HCT116 (cell line): Measurements from ENCODE around the gene PLCB2. TPM values are rescaled to one million over a fixed set of nuclear protein-coding genes. Genes with fewer than 3 reads are reported as not detected.

Experiments
- ATAC-seq: fragments of 200-7000 bp; cut with Tn5 transposase; 2 replicates; pipeline ENCODE4 v1.9.1; 2020; ENCODE audit warnings: mild to moderate bottlenecking, moderate library complexity
- BruUV-seq: library from RNA; stranded (reverse); fragments of 400-500 nt; replicated peaks from 2 replicates; lab custom pipeline; 2021; lab: Mats Ljungman, UMichigan
- CTCF ChIA-PET: fragments of 300-600 bp; sonication (Branson Sonifier 250); formaldehyde crosslinking; loops from one replicate; lab custom pipeline; 2021; ENCODE audit warnings: antibody characterized with exemption; lab: Charles Lee
- POLR2A ChIA-PET: fragments of 300-600, 350-600 bp; sonication (Branson Sonifier 250); formaldehyde crosslinking; loops from one replicate; lab custom pipeline; 2021; ENCODE audit warnings: antibody characterized with exemption; lab: Charles Lee
- RAD21 ChIA-PET, 2 experiments: fragments of 300-600 bp; sonication (Branson Sonifier 250); formaldehyde crosslinking; loops; one replicate each; lab custom pipeline; 2023; ENCODE audit warnings: low total read pairs in 2 of 2; ENCODE audit not compliant: uncharacterized antibody in 2 of 2, unreplicated experiment in 2 of 2, low non-redundant PET in 1 of 2; lab: Charles Lee
- DNase-seq: peaks from one replicate; pipeline ENCODE4 v3.0.0-alpha.2; 2010; ENCODE audit warnings: low read depth, low spot score
- H2AFZ ChIP-seq: fragments of 200-600 bp; shearing (Covaris generic), sonication (generic); 2 replicates; pipeline ENCODE4 v1.6.1; 2017; ENCODE audit warnings: low read depth, mixed run types, mixed read lengths, antibody characterized with exemption, low read length; ENCODE audit not compliant: poor library complexity, severe bottlenecking
- H3K27ac ChIP-seq: 2 replicates; pipeline ENCODE4 v1.5.1; 2012; ENCODE audit warnings: low read depth, low read length
- H3K27me3 ChIP-seq: fragments of 200-600 bp; sonication (generic); 2 replicates; pipeline ENCODE4 v1.6.1; 2016; ENCODE audit warnings: mixed run types, low read length, mixed read lengths; ENCODE audit not compliant: insufficient read depth
- H3K36me3 ChIP-seq, 2 experiments: fragments of 200-500 bp in 1 of 2; fragments of 200-600 bp in 1 of 2; sonication (Bioruptor generic) in 1 of 2; sonication (generic) in 1 of 2; 2 replicates each; pipeline versions ENCODE4 v1.5.1 to v1.6.1; 2014 to 2016; ENCODE audit warnings: low read length in 2 of 2, inconsistent platforms in 1 of 2, mixed read lengths in 1 of 2, mixed run types in 1 of 2; ENCODE audit not compliant: insufficient read depth in 2 of 2, control insufficient read depth in 1 of 2
- H3K4me1 ChIP-seq, 2 experiments: fragments of 200-600 bp in 1 of 2; sonication (generic) in 1 of 2; 2 replicates each; pipeline versions ENCODE4 v1.5.1 to v1.6.1; 2012 to 2017; ENCODE audit warnings: low read length in 2 of 2, inconsistent platforms in 1 of 2, mild to moderate bottlenecking in 1 of 2, mixed read lengths in 1 of 2, mixed run types in 1 of 2, moderate library complexity in 1 of 2; ENCODE audit not compliant: insufficient read depth in 2 of 2, control insufficient read depth in 1 of 2
- H3K4me2 ChIP-seq: fragments of 200-600 bp; sonication (generic); 2 replicates; pipeline ENCODE4 v1.6.1; 2017; ENCODE audit warnings: mixed run types, low read length, mixed read lengths
- H3K4me3 ChIP-seq, 2 experiments: fragments of 200-600 bp in 1 of 2; sonication (generic) in 1 of 2; replicated peaks in 1 of 2; 2 replicates each; pipeline ENCODE4 v1.5.1; 2011 to 2016; ENCODE audit warnings: low read length in 2 of 2, control low read depth in 1 of 2, low read depth in 1 of 2, mild to moderate bottlenecking in 1 of 2, mixed read lengths in 1 of 2, mixed run types in 1 of 2
- H3K79me2 ChIP-seq: fragments of 200-600 bp; sonication (generic); 2 replicates; pipeline ENCODE4 v1.6.1; 2017; ENCODE audit warnings: mild to moderate bottlenecking, mixed run types, low read length, moderate library complexity, mixed read lengths; ENCODE audit not compliant: insufficient read depth
- H3K9ac ChIP-seq: fragments of 200-600 bp; sonication (generic); 2 replicates; pipeline ENCODE4 v1.6.1; 2016; ENCODE audit warnings: low read length, mixed read lengths
- H3K9me2 ChIP-seq: fragments of 200-600 bp; sonication (generic), shearing (Covaris generic); 2 replicates; pipeline ENCODE4 v1.6.1; 2017; ENCODE audit warnings: mixed run types, mild to moderate bottlenecking, moderate library complexity; ENCODE audit not compliant: insufficient read depth
- H3K9me3 ChIP-seq, 2 experiments: fragments of 200-500 bp in 1 of 2; fragments of 200-600 bp in 1 of 2; sonication (Bioruptor generic) in 1 of 2; sonication (generic) in 1 of 2; 2 replicates each; pipeline ENCODE4 v1.6.1; 2014 to 2017; ENCODE audit warnings: low read length in 2 of 2, mixed read lengths in 2 of 2, inconsistent platforms in 1 of 2, low read depth in 1 of 2, mild to moderate bottlenecking in 1 of 2, mixed run types in 1 of 2, moderate library complexity in 1 of 2; ENCODE audit not compliant: control insufficient read depth in 1 of 2, insufficient read depth in 1 of 2
- H4K20me1 ChIP-seq: fragments of 200-600 bp; sonication (generic), shearing (Covaris generic); 2 replicates; pipeline ENCODE4 v1.6.1; 2017; ENCODE audit warnings: mixed run types, mild to moderate bottlenecking, moderate library complexity; ENCODE audit not compliant: insufficient read depth
- CBX3 ChIP-seq: IDR thresholded peaks from 2 replicates; pipeline ENCODE4 v1.6.1; 2012; ENCODE audit warnings: low read depth
- CEBPB ChIP-seq: IDR thresholded peaks from 2 replicates; pipeline ENCODE4 v1.6.1; 2012; ENCODE audit warnings: low read depth
- CTCF ChIP-seq, 3 experiments: fragments of 200-600 bp in 1 of 3; sonication (generic) in 1 of 3; IDR thresholded peaks in 2 of 3; conservative IDR thresholded peaks in 1 of 3; 2 replicates each; pipeline ENCODE4 v1.5.1; 2012 to 2017; ENCODE audit warnings: low read depth in 2 of 3, low read length in 2 of 3, antibody characterized with exemption in 1 of 3, borderline replicate concordance in 1 of 3, control low read depth in 1 of 3, mild to moderate bottlenecking in 1 of 3, mixed read lengths in 1 of 3, mixed run types in 1 of 3, moderate library complexity in 1 of 3; ENCODE audit not compliant: insufficient read depth in 1 of 3
- EZH2 ChIP-seq: fragments of 200-600 bp; sonication (generic); IDR thresholded peaks from 2 replicates; pipeline ENCODE4 v1.6.1; 2017; ENCODE audit warnings: antibody characterized with exemption, mixed run types
- EZH2phosphoT487 ChIP-seq: fragments of 200-600 bp; IDR thresholded peaks from 2 replicates; pipeline ENCODE4 v1.6.1; 2018; ENCODE audit warnings: antibody characterized with exemption, borderline replicate concordance
- FOSL1 ChIP-seq: IDR thresholded peaks from 2 replicates; pipeline ENCODE4 v1.6.1; 2012; ENCODE audit warnings: low read depth
- POLR2A ChIP-seq: IDR thresholded peaks from 2 replicates; pipeline ENCODE4 v1.7.0; 2011; ENCODE audit warnings: borderline replicate concordance; ENCODE audit not compliant: insufficient read depth, insufficient read length; ENCODE audit errors: extremely low read depth
- POLR2AphosphoS5 ChIP-seq: IDR thresholded peaks from 2 replicates; pipeline ENCODE4 v1.6.1; 2011; ENCODE audit warnings: mild to moderate bottlenecking, low read depth, low read length, moderate library complexity
- RAD21 ChIP-seq: IDR thresholded peaks from 2 replicates; pipeline ENCODE4 v1.6.1; 2012; ENCODE audit warnings: low read depth, mild to moderate bottlenecking
- SP1 ChIP-seq: IDR thresholded peaks from 2 replicates; pipeline ENCODE4 v1.6.1; 2012; ENCODE audit warnings: low read depth
- SRF ChIP-seq: IDR thresholded peaks from 2 replicates; pipeline ENCODE4 v1.6.1; 2012; ENCODE audit warnings: low read depth
- TCF7L2 ChIP-seq: IDR thresholded peaks from 2 replicates; pipeline ENCODE4 v1.7.0; 2011; ENCODE audit warnings: borderline replicate concordance, inconsistent platforms; ENCODE audit not compliant: insufficient read depth, insufficient read length; ENCODE audit errors: extremely low read depth
- YY1 ChIP-seq: IDR thresholded peaks from 2 replicates; pipeline ENCODE4 v1.6.1; 2011; ENCODE audit warnings: low read length, low read depth, moderate library complexity, mild to moderate bottlenecking; ENCODE audit not compliant: insufficient replicate concordance; ENCODE audit errors: extremely low read depth
- ZFX ChIP-seq: fragments of 450-650 bp; IDR thresholded peaks from 2 replicates; pipeline ENCODE4 v1.6.1; 2017
- intact Hi-C: fragments of 100-400 bp; cut with micrococcal nuclease; formaldehyde crosslinking; loops from 2 replicates; pipeline ENCODE4 v1.10.0; 2022
- total RNA-seq: library from RNA; stranded (reverse); gene quantifications from one replicate; pipeline ENCODE4 v1.2.1, GENCODE V29; 2021; ENCODE audit not compliant: unreplicated experiment
- TF ChIP-seq, protein P1 (sequence below): IDR thresholded peaks from 2 replicates; pipeline ENCODE4 v1.6.1; 2012
- TF ChIP-seq, protein P2 (sequence below): IDR thresholded peaks from 2 replicates; pipeline ENCODE4 v1.6.1; 2011; ENCODE audit warnings: mild to moderate bottlenecking, low read length, moderate library complexity; ENCODE audit not compliant: insufficient replicate concordance; ENCODE audit errors: extremely low read depth

PLCB2 gene
- total RNA-seq, 1 experiment from 2014 or later, result 2.8 TPM

DNA sequence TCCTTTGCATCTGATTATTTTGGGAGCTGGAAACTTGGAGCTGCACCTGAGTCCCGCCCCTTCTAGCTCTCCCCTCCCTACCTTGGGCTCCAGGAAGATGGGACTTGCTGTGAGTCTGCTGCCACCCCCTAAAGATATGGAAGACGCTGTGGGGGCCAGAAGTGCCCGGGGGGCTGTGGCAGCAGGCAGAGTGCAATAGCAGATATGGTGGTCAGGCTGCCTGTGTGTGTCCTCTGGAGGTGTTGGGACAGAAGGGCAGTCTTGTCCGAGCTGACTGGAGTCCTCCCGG lies 68.4 kb downstream of the PLCB2 start:
- Histone ChIP-seq H3K4me2 (peak overlapping the region; percentile 77), H2AFZ (no peak overlapping the region), H3K79me2 (no peaks in the 10 kb centered on the region), H3K27me3 (no peaks in the 10 kb centered on the region), H3K4me3 (peak overlapping the region; percentile 21 to 53), H3K9me3 (no peaks in the 10 kb centered on the region), H3K27ac (no peak overlapping the region; the same call in 1 of the 2 replicates), H3K9me2 (no peaks in the 10 kb centered on the region), H3K4me1 (peaks cover 10 to 40% of the 10 kb centered on the region in 2 experiments), H3K36me3 (no peaks in the 10 kb centered on the region), H4K20me1 (no peaks in the 10 kb centered on the region), H3K9ac (peak overlapping the region; percentile 54)
- POLR2A ChIA-PET, result interaction anchor here (0.8 to 1.2 kb wide), 6 partner anchors 7 to 19 kb away, joined by 3 to 4 read pairs (median 3); no protein-coding TSS in a partner anchor
- ATAC-seq, result peak; percentile 19; the same call in 1 of the 2 replicates
- BruUV-seq, result no TSS peak
- no peak for DNase-seq
- intact Hi-C loops, result no loop called here
- TF ChIP-seq POLR2AphosphoS5 (no peak), CTCF (IDR thresholded peaks at IDR 0.05 in 2 of 3, conservative IDR thresholded peaks at IDR 0.05 in 1 of 3; ENCODE audit: borderline replicate concordance in 1 of 3, insufficient read depth in 1 of 3, low read depth in 2 of 3, low read length in 2 of 3) (no peak), RAD21 (no peak), CEBPB (no peak), TCF7L2 (no peak), FOSL1 (no peak), YY1 (no peak), SRF (no peak), EZH2 (no peak), CBX3 (no peak), SP1 (no peak), POLR2A (no peak), ZFX (no peak), EZH2phosphoT487 (no peak)
- TF ChIP-seq, protein P1, sequence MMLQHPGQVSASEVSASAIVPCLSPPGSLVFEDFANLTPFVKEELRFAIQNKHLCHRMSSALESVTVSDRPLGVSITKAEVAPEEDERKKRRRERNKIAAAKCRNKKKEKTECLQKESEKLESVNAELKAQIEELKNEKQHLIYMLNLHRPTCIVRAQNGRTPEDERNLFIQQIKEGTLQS, result no peak
- TF ChIP-seq, protein P2, sequence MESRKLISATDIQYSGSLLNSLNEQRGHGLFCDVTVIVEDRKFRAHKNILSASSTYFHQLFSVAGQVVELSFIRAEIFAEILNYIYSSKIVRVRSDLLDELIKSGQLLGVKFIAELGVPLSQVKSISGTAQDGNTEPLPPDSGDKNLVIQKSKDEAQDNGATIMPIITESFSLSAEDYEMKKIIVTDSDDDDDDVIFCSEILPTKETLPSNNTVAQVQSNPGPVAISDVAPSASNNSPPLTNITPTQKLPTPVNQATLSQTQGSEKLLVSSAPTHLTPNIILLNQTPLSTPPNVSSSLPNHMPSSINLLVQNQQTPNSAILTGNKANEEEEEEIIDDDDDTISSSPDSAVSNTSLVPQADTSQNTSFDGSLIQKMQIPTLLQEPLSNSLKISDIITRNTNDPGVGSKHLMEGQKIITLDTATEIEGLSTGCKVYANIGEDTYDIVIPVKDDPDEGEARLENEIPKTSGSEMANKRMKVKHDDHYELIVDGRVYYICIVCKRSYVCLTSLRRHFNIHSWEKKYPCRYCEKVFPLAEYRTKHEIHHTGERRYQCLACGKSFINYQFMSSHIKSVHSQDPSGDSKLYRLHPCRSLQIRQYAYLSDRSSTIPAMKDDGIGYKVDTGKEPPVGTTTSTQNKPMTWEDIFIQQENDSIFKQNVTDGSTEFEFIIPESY, result no peak
- RAD21 ChIA-PET, result no interaction called here
- CTCF ChIA-PET, result interaction anchor here (1.2 to 2.9 kb wide), 5 partner anchors 22 to 70 kb away, joined by 3 to 18 read pairs (median 7); partner anchors contain the start of gene ANKRD63
